Embryonic facial prominence (tissue), 1 donor: ENCODE data around the gene SLC50A1.

Experiments used
- DNase-seq: peaks from one replicate; pipeline ENCODE4 v3.0.0-alpha.2; 2016; ENCODE audit errors: extremely low spot score

Gene SLC50A1, protein sequence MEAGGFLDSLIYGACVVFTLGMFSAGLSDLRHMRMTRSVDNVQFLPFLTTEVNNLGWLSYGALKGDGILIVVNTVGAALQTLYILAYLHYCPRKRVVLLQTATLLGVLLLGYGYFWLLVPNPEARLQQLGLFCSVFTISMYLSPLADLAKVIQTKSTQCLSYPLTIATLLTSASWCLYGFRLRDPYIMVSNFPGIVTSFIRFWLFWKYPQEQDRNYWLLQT

GRCh38 chr1:155135415-155136028, at the start of gene SLC50A1:
Gene SLC50A1 (plus strand): TSS chr1:155135852. CDS start chr1:155135912, 60 bp downstream.
- DNase-seq: peak; percentile 91

- no peak for DNase-seq
These were observed 49.4 kb upstream of the SLC50A1 start for GRCh38 chr1:155086128-155086741.

DNA sequence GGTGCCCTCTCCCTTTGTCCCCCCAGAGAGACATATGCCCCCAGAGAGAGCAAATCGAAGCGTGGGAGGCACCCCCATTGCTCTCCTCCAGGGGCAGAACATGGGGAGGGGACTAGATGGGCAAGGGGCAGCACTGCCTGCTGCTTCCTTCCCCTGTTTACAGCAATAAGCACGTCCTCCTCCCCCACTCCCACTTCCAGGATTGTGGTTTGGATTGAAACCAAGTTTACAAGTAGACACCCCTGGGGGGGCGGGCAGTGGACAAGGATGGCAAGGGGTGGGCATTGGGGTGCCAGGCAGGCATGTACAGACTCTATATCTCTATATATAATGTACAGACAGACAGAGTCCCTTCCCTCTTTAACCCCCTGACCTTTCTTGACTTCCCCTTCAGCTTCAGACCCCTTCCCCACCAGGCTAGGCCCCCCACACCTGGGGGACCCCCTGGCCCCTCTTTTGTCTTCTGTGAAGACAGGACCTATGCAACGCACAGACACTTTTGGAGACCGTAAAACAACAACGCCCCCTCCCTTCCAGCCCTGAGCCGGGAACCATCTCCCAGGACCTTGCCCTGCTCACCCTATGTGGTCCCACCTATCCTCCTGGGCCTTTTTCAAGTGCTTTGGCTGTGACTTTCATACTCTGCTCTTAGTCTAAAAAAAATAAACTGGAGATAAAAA, 48.7 kb upstream of the SLC50A1 start:
- no peak for DNase-seq

DNA sequence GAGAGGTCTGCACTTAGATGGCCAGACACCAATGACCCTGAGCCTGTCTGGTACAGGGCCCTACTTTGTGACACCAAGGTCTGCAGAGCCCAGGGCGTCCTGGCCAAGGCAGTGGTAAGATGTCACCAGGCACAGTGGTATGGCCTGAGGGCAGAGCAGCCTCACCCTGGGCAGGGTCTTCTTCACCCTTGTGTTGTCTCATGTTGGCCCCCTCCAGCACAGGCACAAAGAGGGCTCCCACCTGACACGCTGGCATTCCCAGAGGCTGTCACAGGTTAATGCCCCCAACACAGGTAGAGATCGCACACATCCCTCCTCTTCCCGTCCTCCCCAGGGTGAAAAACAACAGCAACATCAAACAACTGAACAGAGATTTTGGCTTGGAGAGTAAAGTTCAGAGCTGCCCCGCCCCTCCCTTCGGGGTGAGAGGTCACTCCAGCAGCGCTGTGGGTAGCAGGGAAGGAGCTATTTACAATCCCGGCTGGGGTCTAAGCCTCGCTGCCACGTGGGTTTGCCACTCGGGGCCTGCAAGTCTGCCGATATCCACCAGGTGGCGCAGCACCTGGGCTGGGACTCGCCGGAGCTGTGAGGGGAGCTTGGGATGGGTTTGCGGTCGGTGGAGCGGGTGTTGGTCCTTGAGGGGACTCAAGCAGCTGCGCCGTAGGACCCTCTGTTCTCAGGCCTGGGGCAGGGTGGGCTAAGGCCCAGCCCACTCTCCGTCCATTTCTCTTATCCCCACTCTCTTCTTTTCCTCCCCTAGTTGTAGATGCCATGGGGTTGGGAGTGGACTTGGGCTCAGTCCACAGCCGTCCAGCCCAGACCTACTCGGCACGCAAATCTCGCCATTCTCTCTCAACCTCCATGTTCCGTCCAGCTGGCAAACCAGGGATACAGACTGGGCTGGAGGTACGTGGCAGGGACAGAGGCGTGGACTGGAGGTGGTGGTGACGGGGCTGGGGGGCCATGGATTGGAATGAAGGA, 44.3 kb upstream of the SLC50A1 start:
- DNase-seq: no peak

DNA sequence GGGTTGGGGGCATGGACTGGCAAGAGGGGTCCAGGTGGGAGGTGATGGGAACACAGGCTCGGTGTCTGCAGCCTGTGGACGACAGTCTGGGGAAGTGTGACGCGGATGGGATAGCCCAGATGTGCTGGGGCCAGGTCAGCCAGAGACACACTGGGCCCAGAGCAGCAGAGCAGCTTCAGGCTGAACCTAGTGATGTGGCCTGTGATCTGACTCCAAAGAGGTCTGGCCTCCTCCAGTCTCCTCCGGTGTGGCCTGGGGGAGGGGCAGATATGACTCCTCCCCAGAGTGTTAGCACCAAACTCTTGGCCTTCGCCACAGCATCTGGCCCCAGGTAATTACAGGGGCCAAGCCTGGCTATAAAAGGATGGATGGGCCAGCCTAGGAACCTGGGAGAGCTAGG, 43.5 kb upstream of the SLC50A1 start:
- no peak for DNase-seq

DNA sequence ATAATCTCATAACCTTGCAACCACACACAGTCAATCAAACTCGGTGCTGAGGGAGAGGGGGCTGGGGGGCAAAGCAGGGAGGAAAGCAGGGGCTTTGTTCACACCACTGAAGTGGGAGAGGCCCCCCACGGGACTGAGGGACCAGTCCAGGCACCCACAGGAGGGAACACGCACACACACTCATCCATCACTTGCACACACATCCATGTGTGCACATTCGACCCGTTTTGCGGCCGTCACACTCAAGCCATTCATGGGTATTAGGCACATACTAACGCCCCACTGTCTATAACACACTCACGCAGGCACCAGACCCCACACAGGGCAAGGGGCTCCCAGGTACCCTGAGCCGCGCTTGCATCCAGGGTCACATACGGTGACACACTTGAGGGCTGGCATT, 43.0 kb upstream of the SLC50A1 start:
- no peak for DNase-seq

GRCh38 chr1:155093911-155094621, 41.6 kb upstream of the SLC50A1 start:
- no peak for DNase-seq

- DNase-seq: no peak
These were observed 41.1 kb upstream of the SLC50A1 start for GRCh38 chr1:155094622-155094948.

DNA sequence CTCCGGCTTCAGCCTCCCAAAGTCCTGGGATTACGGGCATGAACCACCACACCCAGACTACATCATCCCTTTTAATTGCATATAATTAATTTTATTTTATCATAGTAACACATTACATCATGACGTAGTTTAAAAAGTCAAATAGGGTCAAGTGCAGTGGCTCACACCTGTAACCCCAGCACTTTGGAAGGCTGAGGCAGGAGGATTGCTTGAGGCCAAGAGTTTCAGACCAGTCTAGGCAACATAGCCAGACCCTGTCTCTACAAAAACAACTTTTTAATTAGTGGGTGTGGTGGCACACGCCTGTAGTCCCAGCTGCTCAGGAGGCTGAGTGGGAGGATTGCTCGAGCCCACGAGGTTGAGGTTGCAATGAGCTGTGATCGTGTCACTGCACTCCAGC, 36.3 kb upstream of the SLC50A1 start:
- no peak for DNase-seq

DNA sequence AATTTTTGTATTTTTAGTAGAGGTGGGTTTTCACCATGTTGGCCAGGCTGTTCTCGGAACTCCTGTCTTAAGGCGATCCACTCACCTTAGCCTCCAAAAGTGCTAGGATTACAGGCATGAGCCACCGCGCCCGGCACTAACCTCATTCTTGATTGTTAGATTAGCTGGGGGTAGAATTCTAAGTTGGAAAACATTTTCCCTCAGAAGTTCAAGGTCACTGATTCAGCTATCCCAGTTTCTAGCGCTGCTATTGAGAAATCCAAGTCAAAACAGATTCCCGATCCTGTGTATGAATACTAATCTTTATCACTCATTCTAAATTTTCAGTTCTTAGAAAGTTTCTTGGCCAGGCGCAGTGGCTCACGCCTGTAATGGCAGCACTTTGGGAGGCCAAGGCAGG, 32.3 kb upstream of the SLC50A1 start:
- no peak for DNase-seq

DNA sequence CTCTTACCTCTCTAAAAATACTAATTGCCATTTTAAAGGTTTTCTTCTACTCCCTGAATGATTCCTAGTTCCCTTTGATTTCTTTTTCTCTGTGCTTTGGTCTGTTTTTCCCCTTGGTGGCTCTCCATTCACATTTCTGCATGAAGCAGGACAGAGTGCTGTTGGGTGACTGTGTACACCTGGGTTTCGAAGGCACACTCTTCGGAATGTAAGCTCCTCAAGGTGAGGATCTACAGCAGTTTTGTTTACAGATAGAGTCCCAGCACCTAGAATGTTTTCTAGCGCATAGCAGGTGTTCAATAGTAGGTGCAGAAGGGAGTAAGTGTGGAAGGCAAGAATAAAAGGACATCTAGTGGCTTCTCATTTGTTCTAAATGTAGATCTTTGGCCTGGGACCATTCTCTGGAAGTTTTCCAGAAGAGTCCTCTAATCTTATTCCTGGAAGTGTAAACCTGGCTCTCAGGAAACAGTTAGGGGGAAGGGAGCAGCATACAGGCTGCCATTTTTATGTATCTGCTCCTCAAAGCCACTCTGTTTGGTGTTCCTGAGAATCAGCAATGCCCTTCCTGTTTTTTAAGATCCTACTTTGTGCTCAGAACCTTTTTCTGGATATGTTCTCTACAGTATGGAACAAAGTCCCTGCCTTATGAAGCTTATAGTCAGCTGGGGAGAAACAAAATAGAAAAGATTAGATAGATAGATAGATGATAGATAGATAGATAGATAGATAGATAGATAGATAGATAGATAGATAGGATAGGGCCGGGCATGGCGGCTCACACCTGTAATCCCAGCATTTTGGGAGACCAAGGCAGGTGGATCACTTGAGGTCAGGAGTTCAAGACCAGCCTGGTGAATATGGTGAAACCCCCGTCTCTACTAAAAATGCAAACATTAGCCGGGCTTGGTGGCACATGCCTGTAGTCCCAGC, 30.8 kb upstream of the SLC50A1 start:
- no peak for DNase-seq

DNA sequence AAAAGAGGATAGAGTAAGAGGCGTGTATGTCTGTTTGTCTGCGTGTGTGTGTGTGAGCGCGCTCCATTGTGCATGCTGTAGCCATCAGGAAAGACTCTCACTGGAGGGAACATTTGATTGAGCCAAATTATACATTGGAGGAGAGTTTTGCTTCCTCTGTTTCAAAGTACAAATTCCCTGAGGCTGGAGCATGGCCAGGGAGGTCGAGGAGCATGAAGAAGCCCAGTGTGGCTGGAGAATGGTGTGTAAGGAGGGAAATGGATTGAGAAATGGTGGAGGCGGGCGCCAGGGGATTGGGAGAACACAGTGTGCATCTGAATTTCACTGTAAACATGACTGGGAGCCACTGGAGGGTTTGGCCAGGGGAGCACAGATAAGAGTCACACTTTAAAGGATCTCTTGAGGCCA, 30.0 kb upstream of the SLC50A1 start:
- no peak for DNase-seq

GRCh38 chr1:155106862-155107261, 28.8 kb upstream of the SLC50A1 start:
- DNase-seq: no peak

GRCh38 chr1:155107309-155108264, 28.1 kb upstream of the SLC50A1 start:
- DNase-seq: no peak

DNA sequence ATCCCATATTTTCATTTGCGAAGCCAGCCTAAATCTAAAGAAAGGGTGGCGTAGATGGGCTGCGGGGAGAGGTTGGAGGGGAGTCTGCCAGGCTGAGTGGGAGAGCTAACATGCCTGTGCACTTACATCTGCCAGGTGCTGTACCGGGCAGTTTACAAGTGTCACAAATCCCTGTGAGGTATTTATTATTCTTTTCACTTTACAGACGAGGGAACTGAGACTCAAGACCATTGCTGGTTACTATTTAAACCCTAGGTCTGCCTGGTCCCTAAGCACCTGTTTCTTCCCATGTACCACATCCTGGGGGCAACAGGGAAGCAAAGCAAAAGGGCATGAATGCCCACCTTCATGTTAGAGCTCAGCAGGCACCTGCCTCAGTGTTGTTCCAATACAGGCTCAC, 27.4 kb upstream of the SLC50A1 start:
- DNase-seq: no peak

- no peak for DNase-seq
These were observed 25.3 kb upstream of the SLC50A1 start for GRCh38 chr1:155110381-155110780.

GRCh38 chr1:155110826-155111225, 24.8 kb upstream of the SLC50A1 start:
- DNase-seq: no peak

- no peak for DNase-seq
These were observed 22.1 kb upstream of the SLC50A1 start for GRCh38 chr1:155113450-155113980.
